Measurements from ENCODE around the gene VIPR2.
A peak's percentile ranks its signal among the peaks of the same experiment; 100 is the strongest.

Gene VIPR2

GRCh38 chr7:159016591-159016990, 128.1 kb downstream of the VIPR2 start:
- Histone ChIP-seq H2BK120ac (ENCODE audit: insufficient read depth, low read length, poor library complexity) (no peak overlapping the region), H4K91ac (ENCODE audit: low read depth, low read length) (no peak overlapping the region), H3K18ac (ENCODE audit: low read length) (no peak overlapping the region), H3K4me1 (ENCODE audit: control insufficient read depth in 1 of 2, insufficient read depth in 2 of 2, low read length in 2 of 2) (peaks cover 5 to 10% of the 10 kb centered on the region in 2 experiments), H3K79me2 (ENCODE audit: control insufficient read depth, insufficient read depth, low read length, poor library complexity) (no peaks in the 10 kb centered on the region), H3K4ac (ENCODE audit: low read depth, low read length) (no peak overlapping the region), H3K14ac (ENCODE audit: low read length) (no peak overlapping the region), H3K79me1 (ENCODE audit: low read length) (no peaks in the 10 kb centered on the region), H3K23ac (ENCODE audit: low read length) (no peak overlapping the region), H2BK5ac (ENCODE audit: low read depth, low read length, poor library complexity) (no peak overlapping the region), H2BK12ac (ENCODE audit: low read length) (no peak overlapping the region), H4K8ac (ENCODE audit: low read depth, low read length) (no peak overlapping the region), H3K9ac (ENCODE audit: low read length) (no peak overlapping the region), H4K12ac (ENCODE audit: low read depth, low read length) (no peak overlapping the region), H3K36me3 (ENCODE audit: control insufficient read depth in 1 of 2, insufficient read depth in 2 of 2, low read length in 2 of 2) (no peaks in the 10 kb centered on the region), H3K4me2 (ENCODE audit: low read length) (no peak overlapping the region), H3K9me3 (ENCODE audit: insufficient read depth, low read depth, low read length) (peaks cover 6% of the 10 kb centered on the region), H3K27me3 (ENCODE audit: insufficient read depth, low read length) (no peaks in the 10 kb centered on the region), H3K27ac (ENCODE audit: low read depth, low read length) (no peak overlapping the region), H2AFZ (ENCODE audit: insufficient read depth, low read length, poor library complexity) (no peak overlapping the region), H2AK5ac (ENCODE audit: low read length) (no peak overlapping the region), H3K4me3 (ENCODE audit: low read depth, low read length) (no peak overlapping the region)
- DNase-seq, result no peak
- no CpG with 5 or more reads among the region's 19 CpGs for WGBS (ENCODE audit: extremely low coverage, insufficient coverage, insufficient read length)

GRCh38 chr7:159015454-159016410, 128.9 kb downstream of the VIPR2 start:
- peaks cover 4 to 10% of the 10 kb centered on the region in 2 experiments for H3K4me1 ChIP-seq (ENCODE audit: control insufficient read depth in 1 of 2, insufficient read depth in 2 of 2, low read length in 2 of 2)
- H3K4me3 ChIP-seq (ENCODE audit: low read depth, low read length), result no peak overlapping the region
- no peak overlapping the region for H2BK120ac ChIP-seq (ENCODE audit: insufficient read depth, low read length, poor library complexity)
- no peaks in the 10 kb centered on the region for H3K79me2 ChIP-seq (ENCODE audit: control insufficient read depth, insufficient read depth, low read length, poor library complexity)
- H3K9me3 ChIP-seq (ENCODE audit: insufficient read depth, low read depth, low read length), result peaks cover 6% of the 10 kb centered on the region
- no peak overlapping the region for H3K4me2 ChIP-seq (ENCODE audit: low read length)
- H3K79me1 ChIP-seq (ENCODE audit: low read length), result no peaks in the 10 kb centered on the region
- no peak overlapping the region for H3K9ac ChIP-seq (ENCODE audit: low read length)
- H4K8ac ChIP-seq (ENCODE audit: low read depth, low read length), result no peak overlapping the region
- H4K12ac ChIP-seq (ENCODE audit: low read depth, low read length), result no peak overlapping the region
- H3K18ac ChIP-seq (ENCODE audit: low read length), result no peak overlapping the region
- no peak overlapping the region for H2BK5ac ChIP-seq (ENCODE audit: low read depth, low read length, poor library complexity)
- H3K27ac ChIP-seq (ENCODE audit: low read depth, low read length), result no peak overlapping the region
- no peak overlapping the region for H3K4ac ChIP-seq (ENCODE audit: low read depth, low read length)
- no peaks in the 10 kb centered on the region for H3K36me3 ChIP-seq (ENCODE audit: control insufficient read depth in 1 of 2, insufficient read depth in 2 of 2, low read length in 2 of 2)
- no peak overlapping the region for H2AK5ac ChIP-seq (ENCODE audit: low read length)
- H4K91ac ChIP-seq (ENCODE audit: low read depth, low read length), result no peak overlapping the region
- peak; percentile 3 to 21 for DNase-seq
- H2AFZ ChIP-seq (ENCODE audit: insufficient read depth, low read length, poor library complexity), result no peak overlapping the region
- no peaks in the 10 kb centered on the region for H3K27me3 ChIP-seq (ENCODE audit: insufficient read depth, low read length)
- H3K23ac ChIP-seq (ENCODE audit: low read length), result no peak overlapping the region
- no CpG with 5 or more reads among the region's 24 CpGs for WGBS (ENCODE audit: extremely low coverage, insufficient coverage, insufficient read length)
- no peak overlapping the region for H3K14ac ChIP-seq (ENCODE audit: low read length)
- H2BK12ac ChIP-seq (ENCODE audit: low read length), result no peak overlapping the region

- DNase-seq, result no peak
- no peak overlapping the region for H4K8ac ChIP-seq (ENCODE audit: low read depth, low read length)
- no peaks in the 10 kb centered on the region for H3K36me3 ChIP-seq (ENCODE audit: control insufficient read depth in 1 of 2, insufficient read depth in 2 of 2, low read length in 2 of 2)
- H3K4me2 ChIP-seq (ENCODE audit: low read length), result no peak overlapping the region
- H3K9ac ChIP-seq (ENCODE audit: low read length), result no peak overlapping the region
- no peak overlapping the region for H2AFZ ChIP-seq (ENCODE audit: insufficient read depth, low read length, poor library complexity)
- H3K23ac ChIP-seq (ENCODE audit: low read length), result no peak overlapping the region
- no peak overlapping the region for H4K91ac ChIP-seq (ENCODE audit: low read depth, low read length)
- no peaks in the 10 kb centered on the region for H3K79me1 ChIP-seq (ENCODE audit: low read length)
- H2AK5ac ChIP-seq (ENCODE audit: low read length), result no peak overlapping the region
- H3K79me2 ChIP-seq (ENCODE audit: control insufficient read depth, insufficient read depth, low read length, poor library complexity), result no peaks in the 10 kb centered on the region
- H3K9me3 ChIP-seq (ENCODE audit: insufficient read depth, low read depth, low read length), result peaks cover 6% of the 10 kb centered on the region
- H3K18ac ChIP-seq (ENCODE audit: low read length), result no peak overlapping the region
- no peak overlapping the region for H3K4me3 ChIP-seq (ENCODE audit: low read depth, low read length)
- H3K4me1 ChIP-seq (ENCODE audit: control insufficient read depth in 1 of 2, insufficient read depth in 2 of 2, low read length in 2 of 2), result peaks cover 4 to 10% of the 10 kb centered on the region in 2 experiments
- no peak overlapping the region for H2BK12ac ChIP-seq (ENCODE audit: low read length)
- H3K27me3 ChIP-seq (ENCODE audit: insufficient read depth, low read length), result no peaks in the 10 kb centered on the region
- no CpG with 5 or more reads among the region's 6 CpGs for WGBS (ENCODE audit: extremely low coverage, insufficient coverage, insufficient read length)
- no peak overlapping the region for H4K12ac ChIP-seq (ENCODE audit: low read depth, low read length)
- no peak overlapping the region for H2BK120ac ChIP-seq (ENCODE audit: insufficient read depth, low read length, poor library complexity)
- no peak overlapping the region for H3K4ac ChIP-seq (ENCODE audit: low read depth, low read length)
- H3K14ac ChIP-seq (ENCODE audit: low read length), result no peak overlapping the region
- H3K27ac ChIP-seq (ENCODE audit: low read depth, low read length), result no peak overlapping the region
- no peak overlapping the region for H2BK5ac ChIP-seq (ENCODE audit: low read depth, low read length, poor library complexity)
Observed at GRCh38 chr7:159015081-159015453, 129.6 kb downstream of the VIPR2 start.

- Histone ChIP-seq H3K9ac (ENCODE audit: low read length) (no peak overlapping the region), H3K27me3 (ENCODE audit: insufficient read depth, low read length) (no peaks in the 10 kb centered on the region), H3K4ac (ENCODE audit: low read depth, low read length) (no peak overlapping the region), H4K8ac (ENCODE audit: low read depth, low read length) (no peak overlapping the region), H3K4me3 (ENCODE audit: low read depth, low read length) (no peak overlapping the region), H3K79me2 (ENCODE audit: control insufficient read depth, insufficient read depth, low read length, poor library complexity) (no peaks in the 10 kb centered on the region), H3K18ac (ENCODE audit: low read length) (no peak overlapping the region), H2BK5ac (ENCODE audit: low read depth, low read length, poor library complexity) (no peak overlapping the region), H3K23ac (ENCODE audit: low read length) (no peak overlapping the region), H2AFZ (ENCODE audit: insufficient read depth, low read length, poor library complexity) (no peak overlapping the region), H4K91ac (ENCODE audit: low read depth, low read length) (no peak overlapping the region), H3K4me2 (ENCODE audit: low read length) (no peak overlapping the region), H2BK120ac (ENCODE audit: insufficient read depth, low read length, poor library complexity) (no peak overlapping the region), H3K36me3 (ENCODE audit: control insufficient read depth in 1 of 2, insufficient read depth in 2 of 2, low read length in 2 of 2) (no peaks in the 10 kb centered on the region), H3K27ac (ENCODE audit: low read depth, low read length) (no peak overlapping the region), H2AK5ac (ENCODE audit: low read length) (no peak overlapping the region), H2BK12ac (ENCODE audit: low read length) (no peak overlapping the region), H3K14ac (ENCODE audit: low read length) (no peak overlapping the region), H3K79me1 (ENCODE audit: low read length) (no peaks in the 10 kb centered on the region), H3K9me3 (ENCODE audit: insufficient read depth, low read depth, low read length) (peaks cover 6% of the 10 kb centered on the region), H4K12ac (ENCODE audit: low read depth, low read length) (no peak overlapping the region), H3K4me1 (ENCODE audit: control insufficient read depth in 1 of 2, insufficient read depth in 2 of 2, low read length in 2 of 2) (peaks cover 4 to 10% of the 10 kb centered on the region in 2 experiments)
- no peak for DNase-seq
- WGBS (ENCODE audit: extremely low coverage, insufficient coverage, insufficient read length), result no CpG with 5 or more reads among the region's 20 CpGs
Observed at GRCh38 chr7:159014297-159015062, 130.2 kb downstream of the VIPR2 start.

All from trophoblast cell (in vitro differentiated cells and primary cell).